Skeletal muscle tissue (tissue), 4 donors: ENCODE measurements around the gene MYBPH. TPM values are rescaled to one million over a fixed set of nuclear protein-coding genes. Genes with fewer than 3 reads are reported as not detected.
A peak's percentile ranks its signal among the peaks of the same experiment; 100 is the strongest.

ENCODE experiments used
- H3K27ac ChIP-seq: one replicate; pipeline ENCODE4 v1.7.0; 2013; ENCODE audit warnings: mild to moderate bottlenecking, low read depth, low read length, inconsistent platforms
- H3K27me3 ChIP-seq, 3 donors: one replicate each; pipeline ENCODE4 v1.7.0; 2013; ENCODE audit warnings: low read length in 3 of 3; ENCODE audit not compliant: control insufficient read depth in 3 of 3, insufficient read depth in 3 of 3
- H3K36me3 ChIP-seq, 3 donors: one replicate each; pipeline ENCODE4 v1.7.0; 2013; ENCODE audit warnings: low read length in 3 of 3; ENCODE audit not compliant: control insufficient read depth in 3 of 3, insufficient read depth in 3 of 3
- H3K4me1 ChIP-seq, 3 donors: one replicate each; pipeline ENCODE4 v1.7.0; 2013; ENCODE audit warnings: low read length in 3 of 3, mild to moderate bottlenecking in 3 of 3; ENCODE audit not compliant: control insufficient read depth in 3 of 3, insufficient read depth in 3 of 3
- H3K4me3 ChIP-seq, 3 donors: one replicate each; pipeline ENCODE4 v1.7.0; 2013; ENCODE audit warnings: low read length in 3 of 3
- H3K9ac ChIP-seq, 3 donors: one replicate each; pipeline ENCODE4 v1.7.0; 2013; ENCODE audit warnings: low read length in 3 of 3, mild to moderate bottlenecking in 3 of 3, moderate library complexity in 2 of 3, low read depth in 1 of 3
- H3K9me3 ChIP-seq, 3 donors: one replicate each; pipeline ENCODE4 v1.7.0; 2013; ENCODE audit warnings: low read length in 3 of 3; ENCODE audit not compliant: control insufficient read depth in 3 of 3
- total RNA-seq: library from RNA; depleted of rRNA; stranded (reverse); fragments of >200 nt; gene quantifications from one replicate; pipeline ENCODE4 v1.2.3, GENCODE V29; 2014
- donor health status: Osteomylitis.

MYBPH gene
- total RNA-seq, 1 donor from 2014 or later = 27.7 TPM

DNA sequence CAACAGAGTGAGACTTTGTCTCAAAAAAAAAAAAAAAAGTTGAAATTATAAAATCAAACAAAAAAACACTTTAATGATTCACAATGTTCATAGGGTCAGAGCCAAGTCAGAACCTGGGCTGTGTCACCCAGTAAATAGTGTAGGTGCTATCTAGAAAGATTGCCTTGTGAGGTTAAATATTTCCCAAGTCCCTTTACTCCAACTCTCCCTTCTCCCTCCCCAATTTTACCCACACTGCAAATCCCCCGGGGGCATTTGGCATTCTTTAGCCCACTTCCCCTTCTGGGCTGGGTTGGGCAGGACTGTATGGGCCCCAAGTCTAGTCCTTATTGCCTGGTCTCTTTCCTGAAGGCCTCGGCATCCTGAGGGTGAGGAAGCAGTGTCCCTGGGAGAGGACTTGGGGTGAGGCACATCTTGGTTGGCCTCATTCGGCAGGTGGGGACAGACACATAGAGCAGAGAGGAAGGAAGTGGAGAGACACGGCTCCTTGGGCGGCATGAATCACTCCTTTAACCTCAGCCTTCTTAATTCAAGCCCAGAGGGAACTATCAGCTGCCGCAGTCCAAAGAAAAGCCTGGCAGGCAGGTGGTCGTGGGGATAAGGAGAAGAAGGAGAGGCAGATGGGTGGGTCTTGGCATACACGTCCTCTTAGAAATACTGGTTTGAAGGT lies 39.9 kb downstream of the MYBPH start:
- H3K27ac ChIP-seq = no peak overlapping the region
- H3K27me3 ChIP-seq = peaks cover 0 to 4% (median 0%) of the 10 kb centered on the region in 3 donors
- H3K9me3 ChIP-seq = no peaks in the 10 kb centered on the region
- H3K36me3 ChIP-seq = no peaks in the 10 kb centered on the region
- no peak overlapping the region for H3K4me3 ChIP-seq
- no peaks in the 10 kb centered on the region for H3K4me1 ChIP-seq
- no peak overlapping the region for H3K9ac ChIP-seq

DNA sequence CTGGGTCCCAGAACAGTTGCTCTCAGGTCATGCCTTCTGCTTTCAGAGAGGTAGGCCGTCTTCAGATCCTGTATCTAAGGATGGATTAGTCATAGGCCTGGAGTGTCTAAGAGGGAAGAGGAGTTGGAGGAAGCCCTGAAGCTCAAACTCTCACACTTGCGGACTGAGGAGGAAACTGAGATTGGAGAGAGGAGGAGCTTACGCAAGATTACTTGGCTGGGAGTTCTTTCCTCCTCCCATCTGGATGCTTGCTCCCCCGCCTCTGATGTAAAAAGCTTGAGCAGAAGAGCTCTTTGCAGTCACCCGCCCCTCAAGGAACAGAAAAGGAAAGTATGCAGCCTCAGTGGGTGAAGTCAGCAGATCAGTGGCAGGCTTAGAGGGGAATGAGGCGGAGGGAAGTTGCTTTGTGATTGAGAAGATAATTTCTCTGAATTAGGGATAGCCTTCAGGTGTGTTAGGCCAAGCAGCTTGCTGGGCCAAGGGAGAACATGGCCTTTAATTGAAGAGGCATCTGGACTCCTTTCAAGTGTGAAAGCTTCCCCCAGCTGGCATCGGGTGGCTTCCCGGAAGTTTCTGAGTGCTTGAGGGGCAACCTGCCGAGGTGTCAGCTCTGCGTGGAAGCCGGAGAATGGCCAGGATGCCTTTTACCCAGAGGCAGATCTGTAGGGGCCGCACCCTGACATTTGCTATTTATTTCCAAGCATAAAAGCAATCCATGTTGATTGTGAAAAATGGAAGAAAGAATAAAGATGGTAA lies 41.5 kb downstream of the MYBPH start:
- Histone ChIP-seq H3K4me1 (peaks cover 13 to 16% (median 14%) of the 10 kb centered on the region in 3 donors), H3K4me3 (no peak overlapping the region), H3K27ac (no peak overlapping the region), H3K9me3 (no peaks in the 10 kb centered on the region), H3K27me3 (no peaks in the 10 kb centered on the region), H3K36me3 (no peaks in the 10 kb centered on the region), H3K9ac (no peak overlapping the region)

DNA sequence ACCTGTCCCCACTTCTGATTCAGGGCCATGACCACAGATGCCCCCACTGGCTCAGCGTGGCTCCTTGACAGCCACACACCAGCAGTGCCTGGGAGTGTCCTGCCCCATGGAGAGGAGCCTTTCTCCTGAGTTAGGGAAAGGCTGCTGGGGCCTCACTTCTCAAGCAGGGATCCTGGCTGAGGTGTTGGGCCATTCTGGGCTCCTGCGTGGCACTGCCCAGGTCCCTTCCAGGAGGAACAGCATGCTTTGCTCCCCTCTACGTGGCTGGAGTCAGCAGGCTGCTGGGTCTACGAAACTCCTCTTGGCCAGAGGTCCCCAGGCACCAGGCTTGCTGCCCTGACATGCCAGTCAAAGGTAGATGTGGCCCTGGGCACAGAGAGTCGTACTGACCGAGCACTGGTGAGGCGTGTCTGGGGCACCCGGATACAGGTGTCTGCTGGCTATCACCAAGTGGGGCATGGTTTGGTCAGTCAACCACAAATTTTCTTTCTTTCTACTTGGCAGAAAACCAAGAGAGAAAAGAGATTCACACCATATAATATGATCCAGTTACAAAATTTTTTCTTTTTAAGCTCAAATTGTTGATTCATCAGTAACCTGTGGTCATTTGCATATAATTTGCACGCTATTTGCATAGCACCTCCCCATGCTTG lies 44.0 kb downstream of the MYBPH start:
- Histone ChIP-seq H3K9ac (no peak overlapping the region), H3K36me3 (no peaks in the 10 kb centered on the region), H3K4me1 (peaks cover 35 to 41% (median 38%) of the 10 kb centered on the region in 3 donors), H3K27me3 (peaks cover 0 to 2% (median 0%) of the 10 kb centered on the region in 3 donors), H3K4me3 (no peak overlapping the region), H3K9me3 (no peaks in the 10 kb centered on the region), H3K27ac (no peak overlapping the region)

DNA sequence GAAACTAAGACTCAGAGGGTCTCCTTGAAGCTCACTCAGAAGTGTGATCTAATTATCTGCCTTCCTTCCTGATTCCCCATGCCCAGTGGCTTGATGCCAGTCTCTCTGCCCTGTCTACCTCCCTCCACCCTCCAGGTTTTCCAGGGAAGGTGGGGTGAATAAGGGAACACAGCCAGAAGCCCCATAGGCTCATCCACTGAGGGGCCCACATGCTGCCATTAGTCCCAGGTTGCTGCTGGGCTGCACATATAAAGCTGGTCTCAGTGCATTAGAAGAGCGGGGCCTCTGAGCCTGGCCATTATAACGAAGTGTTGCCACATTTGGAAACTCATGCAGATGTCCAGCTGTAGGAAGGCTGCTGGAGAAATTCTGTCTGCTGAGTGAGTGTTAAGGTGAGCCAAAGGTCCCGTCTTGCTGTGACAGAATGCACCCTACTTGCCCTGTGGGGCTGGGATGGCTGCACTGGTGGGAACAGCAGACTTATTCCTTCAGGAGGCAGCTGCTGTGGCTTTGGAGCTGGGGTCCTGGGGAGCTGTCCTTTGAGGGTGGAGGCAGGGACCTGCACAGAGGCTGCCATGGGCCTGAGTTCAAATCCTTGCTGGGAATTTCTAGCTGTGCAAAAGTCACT lies 45.2 kb downstream of the MYBPH start:
- no peak overlapping the region for H3K9ac ChIP-seq
- peaks cover 3 to 4% (median 3%) of the 10 kb centered on the region in 3 donors for H3K27me3 ChIP-seq
- H3K27ac ChIP-seq = no peak overlapping the region
- H3K4me1 ChIP-seq = peaks cover 35 to 50% (median 46%) of the 10 kb centered on the region in 3 donors
- no peak overlapping the region for H3K4me3 ChIP-seq
- H3K9me3 ChIP-seq = no peaks in the 10 kb centered on the region
- no peaks in the 10 kb centered on the region for H3K36me3 ChIP-seq

DNA sequence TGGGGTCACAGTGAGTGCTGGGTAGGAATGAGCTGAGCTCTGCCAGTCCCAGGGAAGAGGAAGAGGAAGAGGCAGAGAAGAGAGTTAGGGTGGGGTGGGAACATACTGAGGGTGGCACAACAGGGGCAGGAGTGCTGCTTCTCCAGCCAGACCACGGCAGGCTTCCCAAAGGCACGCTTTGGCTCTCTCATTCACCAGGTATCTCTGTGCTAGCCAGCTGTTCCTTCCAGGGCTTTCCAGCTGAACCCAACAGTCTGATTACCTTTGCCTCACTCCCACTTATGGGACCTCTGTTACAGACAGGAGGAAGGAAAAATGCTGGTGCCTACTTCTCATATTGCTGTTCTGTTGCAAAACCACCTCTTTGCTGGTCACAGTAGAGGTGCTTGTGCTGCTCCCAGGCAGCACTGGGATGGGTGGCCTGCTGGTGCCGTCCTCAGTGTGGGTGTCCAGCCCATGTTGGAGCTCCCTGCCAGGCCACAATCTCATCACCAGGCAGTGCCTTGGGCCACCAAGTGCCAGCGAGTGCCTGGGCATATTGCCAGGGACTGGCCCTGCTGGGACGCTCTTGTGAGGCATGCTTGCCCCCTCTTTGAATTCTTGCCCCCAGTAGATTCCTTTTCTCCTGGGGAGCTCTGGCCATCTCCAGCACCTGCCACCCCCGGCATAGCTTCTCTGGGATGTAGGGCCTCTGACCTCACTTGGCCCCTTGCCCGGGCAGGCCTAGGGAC lies 46.0 kb downstream of the MYBPH start:
- H3K27ac ChIP-seq = no peak overlapping the region
- H3K27me3 ChIP-seq = peaks cover 3 to 4% (median 3%) of the 10 kb centered on the region in 3 donors
- H3K9me3 ChIP-seq = no peaks in the 10 kb centered on the region
- H3K36me3 ChIP-seq = no peaks in the 10 kb centered on the region
- H3K9ac ChIP-seq = no peak overlapping the region
- peaks cover 35 to 50% (median 46%) of the 10 kb centered on the region in 3 donors for H3K4me1 ChIP-seq
- no peak overlapping the region for H3K4me3 ChIP-seq

DNA sequence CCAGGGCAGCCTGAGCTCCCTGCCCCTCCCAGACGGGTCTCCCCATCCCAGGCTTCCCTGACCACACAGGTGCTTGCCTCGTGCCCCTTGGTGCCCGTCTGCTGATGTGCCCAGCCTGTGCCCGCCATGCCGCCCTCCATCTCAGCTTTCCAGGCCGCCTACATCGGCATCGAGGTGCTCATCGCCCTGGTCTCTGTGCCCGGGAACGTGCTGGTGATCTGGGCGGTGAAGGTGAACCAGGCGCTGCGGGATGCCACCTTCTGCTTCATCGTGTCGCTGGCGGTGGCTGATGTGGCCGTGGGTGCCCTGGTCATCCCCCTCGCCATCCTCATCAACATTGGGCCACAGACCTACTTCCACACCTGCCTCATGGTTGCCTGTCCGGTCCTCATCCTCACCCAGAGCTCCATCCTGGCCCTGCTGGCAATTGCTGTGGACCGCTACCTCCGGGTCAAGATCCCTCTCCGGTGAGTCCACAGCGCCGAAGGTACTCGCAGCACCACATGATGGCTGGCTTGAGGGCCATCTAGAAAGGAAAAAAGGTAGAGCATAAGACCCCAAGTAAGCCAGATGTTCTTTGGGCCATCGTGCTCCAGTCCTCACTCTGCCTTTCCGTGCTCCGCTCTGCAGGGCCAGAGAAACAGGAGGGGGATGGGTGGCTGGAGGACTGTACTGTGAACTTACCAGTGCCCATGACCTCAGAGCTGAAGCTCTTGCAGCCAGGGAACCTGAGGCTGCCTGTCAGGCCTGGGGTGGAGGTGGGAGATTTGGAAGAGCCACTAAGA lies 46.7 kb downstream of the MYBPH start:
- Histone ChIP-seq H3K36me3 (no peaks in the 10 kb centered on the region), H3K27ac (no peak overlapping the region), H3K4me1 (peaks cover 35 to 50% (median 46%) of the 10 kb centered on the region in 3 donors), H3K27me3 (peaks cover 3 to 7% (median 3%) of the 10 kb centered on the region in 3 donors), H3K9ac (peak overlapping the region in 1 of 3 donors; percentile 85), H3K4me3 (peak overlapping the region in 2 of 3 donors; percentile 68 to 76), H3K9me3 (no peaks in the 10 kb centered on the region)

DNA sequence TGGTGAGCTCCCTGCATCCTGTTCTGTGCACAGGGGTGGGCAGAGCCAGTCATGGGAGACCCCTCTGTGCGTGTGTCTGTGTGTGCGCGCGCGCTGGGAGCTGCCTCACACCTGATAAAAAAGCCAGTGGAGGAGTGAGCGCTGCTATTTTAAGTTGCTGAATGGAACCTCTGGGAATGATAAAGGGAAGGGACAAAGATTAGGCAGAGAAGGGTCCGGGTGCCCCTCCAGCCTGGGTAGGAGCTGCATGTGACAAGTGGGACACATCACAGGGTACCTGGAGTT lies 47.3 kb downstream of the MYBPH start:
- Histone ChIP-seq H3K9ac (peak overlapping the region in 2 of 3 donors; percentile 79 to 85), H3K4me3 (peak overlapping the region; percentile 31 to 76 (median 68)), H3K27me3 (peaks cover 3 to 12% (median 3%) of the 10 kb centered on the region in 3 donors), H3K9me3 (no peaks in the 10 kb centered on the region), H3K27ac (no peak overlapping the region), H3K36me3 (no peaks in the 10 kb centered on the region), H3K4me1 (peaks cover 35 to 50% (median 46%) of the 10 kb centered on the region in 3 donors)

DNA sequence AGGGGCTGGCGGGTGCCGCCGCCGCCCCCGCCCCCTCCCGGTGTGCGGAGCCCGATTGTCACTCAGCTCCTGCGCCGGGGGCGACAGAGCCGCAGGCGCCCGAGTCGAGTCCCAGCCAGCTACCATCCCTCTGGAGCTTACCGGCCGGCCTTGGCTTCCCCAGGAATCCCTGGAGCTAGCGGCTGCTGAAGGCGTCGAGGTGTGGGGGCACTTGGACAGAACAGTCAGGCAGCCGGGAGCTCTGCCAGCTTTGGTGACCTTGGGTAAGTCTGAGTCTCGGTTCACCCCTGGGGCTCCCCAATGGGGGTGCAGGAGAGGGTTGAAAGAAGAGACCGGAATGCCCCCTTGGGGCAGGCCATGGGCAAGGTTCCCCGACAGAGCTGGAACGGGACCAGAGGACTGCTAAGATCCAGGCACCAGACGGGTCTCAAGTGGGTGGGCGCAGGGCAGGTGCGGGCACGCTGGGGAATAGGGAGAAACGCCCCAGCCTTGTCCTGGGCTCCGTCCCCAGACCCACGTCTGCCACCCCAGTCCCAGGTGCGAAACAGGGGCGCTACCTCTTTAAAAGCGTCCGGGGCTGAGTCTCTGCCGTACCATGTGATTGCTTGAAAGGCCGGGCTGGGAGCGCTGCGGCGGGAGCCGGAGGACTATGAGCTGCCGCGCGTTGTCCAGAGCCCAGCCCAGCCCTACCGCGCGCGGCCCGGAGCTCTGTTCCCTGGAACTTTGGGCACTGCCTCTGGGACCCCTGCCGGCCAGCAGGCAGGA lies 47.8 kb downstream of the MYBPH start, which contains the start of gene ADORA1:
Gene ADORA1 (plus strand): TSS at position 61 of the 765 bp plus-strand sequence. CDS start 1,116 bp downstream, outside the sequence.
- Histone ChIP-seq H3K9me3 (no peaks in the 10 kb centered on the region), H3K36me3 (no peaks in the 10 kb centered on the region), H3K4me3 (peak within 1 kb of the TSS; percentile 61 to 76 (median 68)), H3K27ac (peak within 1 kb of the TSS; percentile 56), H3K4me1 (peaks cover 35 to 50% (median 46%) of the 10 kb centered on the region in 3 donors), H3K27me3 (peaks cover 3 to 14% (median 3%) of the 10 kb centered on the region in 3 donors), H3K9ac (peak within 1 kb of the TSS; percentile 59 to 85 (median 79))
